Neural crest cell (in vitro differentiated cells): ENCODE results near the gene FAM170B. TPM values are rescaled to one million over a fixed set of nuclear protein-coding genes. Genes with fewer than 3 reads are reported as not detected.

Source experiments
- DNase-seq: peaks from one replicate; pipeline ENCODE4 v3.0.0; 2021; ENCODE audit warnings: low read depth, mixed read lengths, low spot score
- H3K27ac Mint-ChIP-seq: one replicate; pipeline ENCODE4 v1.8.0; 2021; ENCODE audit warnings: mild to moderate bottlenecking, mixed read lengths; ENCODE audit not compliant: unreplicated experiment
- H3K27me3 Mint-ChIP-seq: 2 replicates; pipeline ENCODE4 v1.8.0; 2021; ENCODE audit warnings: low read depth, mild to moderate bottlenecking, mixed read lengths
- H3K36me3 Mint-ChIP-seq: 2 replicates; pipeline ENCODE4 v1.8.0; 2021; ENCODE audit warnings: low read depth, mild to moderate bottlenecking, mixed read lengths
- H3K4me1 Mint-ChIP-seq: 2 replicates; pipeline ENCODE4 v1.8.0; 2021; ENCODE audit warnings: mixed read lengths
- H3K4me3 Mint-ChIP-seq: one replicate; pipeline ENCODE4 v1.8.0; 2021; ENCODE audit warnings: mild to moderate bottlenecking, mixed read lengths
- H3K9me3 Mint-ChIP-seq: 2 replicates; pipeline ENCODE4 v1.8.0; 2021; ENCODE audit warnings: mixed read lengths
- CTCF ChIP-seq: fragments of 200-600 bp; sonication (generic); conservative IDR thresholded peaks from 2 replicates; pipeline ENCODE4 v1.5.0; 2021; ENCODE audit warnings: antibody characterized with exemption, mild to moderate bottlenecking
- total RNA-seq: library from RNA; stranded (reverse); gene quantifications from 2 replicates; pipeline ENCODE4 v1.2.1, GENCODE V29; 2021

Gene FAM170B
- total RNA-seq, 1 donor from 2014 or later = not detected

GRCh38 chr10:49089152-49089551 is 44.7 kb downstream of the FAM170B start:
- no peak overlapping the region for H3K4me3 Mint-ChIP-seq
- no peaks in the 10 kb centered on the region for H3K27me3 Mint-ChIP-seq
- H3K36me3 Mint-ChIP-seq = peaks cover 14% of the 10 kb centered on the region
- H3K4me1 Mint-ChIP-seq = peaks cover 21% of the 10 kb centered on the region
- DNase-seq = no peak
- no peak for TF ChIP-seq CTCF
- no peak overlapping the region for H3K27ac Mint-ChIP-seq
- peaks cover 11% of the 10 kb centered on the region for H3K9me3 Mint-ChIP-seq

- Mint-ChIP-seq H3K9me3 (peaks cover 8% of the 10 kb centered on the region), H3K4me3 (no peak overlapping the region), H3K27me3 (peaks cover under 1% of the 10 kb centered on the region)
Measured at GRCh38 chr10:49086889-49087288, 46.9 kb downstream of the FAM170B start.

GRCh38 chr10:49083261-49083660 is 50.6 kb downstream of the FAM170B start:
- no peak for DNase-seq

More at GRCh38 chr10:49086889-49087288, 46.9 kb downstream of the FAM170B start:
- Mint-ChIP-seq H3K4me1 (peaks cover 25% of the 10 kb centered on the region), H3K27ac (no peak overlapping the region), H3K36me3 (peaks cover 9% of the 10 kb centered on the region)
- DNase-seq = no peak
- no peak for TF ChIP-seq CTCF

GRCh38 chr10:49082766-49083165 is 51.1 kb downstream of the FAM170B start:
- peaks cover 35% of the 10 kb centered on the region for H3K4me1 Mint-ChIP-seq
- peaks cover 24% of the 10 kb centered on the region for H3K27me3 Mint-ChIP-seq
- no peak for TF ChIP-seq CTCF
- no peak for DNase-seq
- peaks cover 6% of the 10 kb centered on the region for H3K9me3 Mint-ChIP-seq
- H3K27ac Mint-ChIP-seq = no peak overlapping the region
- H3K36me3 Mint-ChIP-seq = peaks cover 7% of the 10 kb centered on the region
- H3K4me3 Mint-ChIP-seq = no peak overlapping the region

More at GRCh38 chr10:49083261-49083660, 50.6 kb downstream of the FAM170B start:
- Mint-ChIP-seq H3K9me3 (peaks cover 7% of the 10 kb centered on the region), H3K4me1 (peaks cover 35% of the 10 kb centered on the region), H3K27ac (peak overlapping the region; percentile 28), H3K36me3 (peaks cover 8% of the 10 kb centered on the region), H3K27me3 (peaks cover 23% of the 10 kb centered on the region), H3K4me3 (peak overlapping the region; percentile 32)
- no peak for TF ChIP-seq CTCF

- Mint-ChIP-seq H3K4me1 (peaks cover 42% of the 10 kb centered on the region), H3K4me3 (peak overlapping the region; percentile 38), H3K9me3 (no peaks in the 10 kb centered on the region), H3K36me3 (peaks cover 4% of the 10 kb centered on the region), H3K27ac (no peak overlapping the region), H3K27me3 (peaks cover 27% of the 10 kb centered on the region)
- no peak for DNase-seq
- no peak for TF ChIP-seq CTCF
Measured at GRCh38 chr10:49081547-49082275, 52.1 kb downstream of the FAM170B start.

Other genes with a start within 250 kb of the FAM170B start
- not detected in 2 replicates for gene LRRC18, start 194.2 kb downstream of the FAM170B start, total RNA-seq
- 2.2 and 2.3 TPM in 2 replicates for gene VSTM4, start 18.5 kb downstream of the FAM170B start, total RNA-seq
- 0.37 TPM in 1 of 2 replicates, not detected in the other for gene TMEM273, start 54.4 kb upstream of the FAM170B start, total RNA-seq
- not detected in 2 replicates for gene C10orf71, start 165.1 kb upstream of the FAM170B start, total RNA-seq